CD14-positive monocyte (primary cell): ENCODE data around the gene SUPT7L. TPM values are rescaled to one million over a fixed set of nuclear protein-coding genes. Genes with fewer than 3 reads are reported as not detected.
"Not testable (repeated sequence)": the region's sequence is repeated elsewhere in the genome, so short reads cannot be mapped to it uniquely, and the experiment has no call there.

Experiments
- DNase-seq, 3 donors: peaks; one replicate each; pipeline ENCODE4 v3.0.0-alpha.2; 2011 to 2022
- H2AFZ ChIP-seq: 2 replicates; pipeline ENCODE4 v1.6.0; 2012; ENCODE audit warnings: mild to moderate bottlenecking, low read depth, low read length, inconsistent platforms; ENCODE audit not compliant: insufficient read depth, poor library complexity, severe bottlenecking
- H3K27ac ChIP-seq, 2 donors: 1 replicate in 1 of 2; 2 replicates in 1 of 2; pipeline ENCODE4 v1.5.1; 2012 to 2013; ENCODE audit warnings: low read length in 2 of 2, control low read depth in 1 of 2, inconsistent platforms in 1 of 2, low read depth in 1 of 2, mild to moderate bottlenecking in 1 of 2
- H3K27me3 ChIP-seq, 2 donors: one replicate each; pipeline versions ENCODE4 v1.6.0 to v1.6.1; 2011 to 2013; ENCODE audit warnings: low read length in 2 of 2; ENCODE audit not compliant: control insufficient read depth in 2 of 2, insufficient read depth in 2 of 2
- H3K36me3 ChIP-seq, 2 donors: replicated peaks in 1 of 2; 1 replicate in 1 of 2; 2 replicates in 1 of 2; pipeline versions ENCODE4 v1.5.1 to v1.6.1; 2012 to 2013; ENCODE audit warnings: low read length in 2 of 2, control low read depth in 1 of 2, inconsistent platforms in 1 of 2, mild to moderate bottlenecking in 1 of 2; ENCODE audit not compliant: insufficient read depth in 2 of 2, control insufficient read depth in 1 of 2
- H3K4me1 ChIP-seq, 2 donors: 1 replicate in 1 of 2; 2 replicates in 1 of 2; pipeline versions ENCODE4 v1.5.1 to v1.6.1; 2012 to 2013; ENCODE audit warnings: low read length in 2 of 2, control low read depth in 1 of 2, inconsistent platforms in 1 of 2, mild to moderate bottlenecking in 1 of 2, moderate library complexity in 1 of 2; ENCODE audit not compliant: insufficient read depth in 2 of 2, control insufficient read depth in 1 of 2
- H3K4me2 ChIP-seq: replicated peaks from 2 replicates; pipeline ENCODE3; 2012; ENCODE audit warnings: low read length, moderate library complexity, mild to moderate bottlenecking; ENCODE audit not compliant: poor library complexity, severe bottlenecking; ENCODE audit errors: extremely low read depth
- H3K4me3 ChIP-seq, 3 experiments: fragments of 200-600 bp in 1 of 3; sonication (generic) in 1 of 3; replicated peaks in 1 of 3; 1 replicate in 2 of 3; 2 replicates in 1 of 3; pipeline ENCODE4 v1.5.1; 2011 to 2013; ENCODE audit warnings: low read length in 3 of 3, mild to moderate bottlenecking in 3 of 3, control low read depth in 2 of 3, low read depth in 2 of 3, inconsistent platforms in 1 of 3, moderate library complexity in 1 of 3
- H3K79me2 ChIP-seq: 2 replicates; pipeline ENCODE4 v1.6.0; 2012; ENCODE audit warnings: mild to moderate bottlenecking, control low read depth, inconsistent platforms, low read length, moderate library complexity; ENCODE audit not compliant: insufficient read depth
- H3K9ac ChIP-seq: 2 replicates; pipeline ENCODE4 v1.6.0; 2017; ENCODE audit warnings: low read length, mild to moderate bottlenecking; ENCODE audit not compliant: insufficient read depth, poor library complexity, severe bottlenecking
- H3K9me3 ChIP-seq, 2 donors: replicated peaks in 1 of 2; 1 replicate in 1 of 2; 2 replicates in 1 of 2; pipeline versions ENCODE4 v1.5.1 to v1.6.1; 2012 to 2013; ENCODE audit warnings: low read length in 2 of 2, control low read depth in 1 of 2; ENCODE audit not compliant: control insufficient read depth in 1 of 2, insufficient read depth in 1 of 2
- H4K20me1 ChIP-seq: 2 replicates; pipeline ENCODE4 v1.6.0; 2012; ENCODE audit warnings: mild to moderate bottlenecking, low read length, control low read depth, moderate library complexity; ENCODE audit not compliant: insufficient read depth
- H3K27ac Mint-ChIP-seq, 7 donors: one replicate each; pipeline ENCODE4 v1.8.0; 2020; ENCODE audit warnings: mild to moderate bottlenecking in 7 of 7, mixed read lengths in 7 of 7, moderate library complexity in 6 of 7, inconsistent platforms in 2 of 7
- H3K27me3 Mint-ChIP-seq, 3 donors: one replicate each; pipeline ENCODE4 v1.8.0; 2021 to 2022; ENCODE audit warnings: low read depth in 3 of 3, mild to moderate bottlenecking in 3 of 3, mixed read lengths in 3 of 3, moderate library complexity in 3 of 3, inconsistent platforms in 1 of 3
- H3K36me3 Mint-ChIP-seq, 2 donors: one replicate each; pipeline ENCODE4 v1.8.0; 2020; ENCODE audit warnings: mixed read lengths in 2 of 2, inconsistent platforms in 1 of 2, mild to moderate bottlenecking in 1 of 2
- H3K4me1 Mint-ChIP-seq: one replicate; pipeline ENCODE4 v1.8.0; 2020; ENCODE audit warnings: mild to moderate bottlenecking, mixed read lengths
- H3K4me3 Mint-ChIP-seq, 2 donors: one replicate each; pipeline ENCODE4 v1.8.0; 2020; ENCODE audit warnings: mild to moderate bottlenecking in 2 of 2, mixed read lengths in 2 of 2, moderate library complexity in 1 of 2
- H3K9me3 Mint-ChIP-seq, 7 donors: one replicate each; pipeline ENCODE4 v1.8.0; 2020 to 2022; ENCODE audit warnings: mixed read lengths in 7 of 7, mild to moderate bottlenecking in 6 of 7, moderate library complexity in 6 of 7, inconsistent platforms in 2 of 7
- CTCF ChIP-seq: fragments of 200-600 bp; IDR thresholded peaks from one replicate; pipeline ENCODE4 v1.8.0; 2022; ENCODE audit warnings: antibody characterized with exemption, mild to moderate bottlenecking
- whole genome bisulfite sequencing: methylation state at CpG from one replicate; pipeline ENCODE4 v1.1.5; 2013; ENCODE audit warnings: missing lambda C conversion rate; ENCODE audit not compliant: insufficient coverage; 5-methylcytosine and 5-hydroxymethylcytosine counted together
- intact Hi-C, 2 donors: fragments of 100-400 bp; cut with micrococcal nuclease; formaldehyde crosslinking; loops; one replicate each; pipeline versions ENCODE4 v1.15.0 to v1.15.1; 2023
- polyA plus RNA-seq, 3 donors: library from polyadenylated mRNA; depleted of rRNA in 1 of 3; unstranded in 2 of 3; stranded (reverse) in 1 of 3; fragments of 300-500 nt in 2 of 3; fragments of >200 nt in 1 of 3; fragmentation: Illumina TruSeq in 2 of 3; gene quantifications; 1 replicate in 2 of 3; 2 replicates in 1 of 3; pipeline ENCODE4 v1.2.3, GENCODE V29; 2012 to 2021

SUPT7L gene
- polyA plus RNA-seq, 3 donors: 10.7 to 59.0 (median 12.2) TPM

GRCh38 chr2:27687232-27687631 is 23.8 kb upstream of the SUPT7L start:
- Histone ChIP-seq H3K4me3 (no peak overlapping the region), H3K4me1 (no peaks in the 10 kb centered on the region), H3K9me3 (no peaks in the 10 kb centered on the region), H3K4me2 (no peak overlapping the region), H3K9ac (no peak overlapping the region), H4K20me1 (no peaks in the 10 kb centered on the region), H3K27ac (no peak overlapping the region), H3K27me3 (no peaks in the 10 kb centered on the region), H2AFZ (no peak overlapping the region), H3K36me3 (peaks cover 73 to 90% of the 10 kb centered on the region in 2 donors), H3K79me2 (no peaks in the 10 kb centered on the region)
- intact Hi-C loops: no loop called here
- no CpG with 5 or more reads among the region's 1 CpG for WGBS
- Mint-ChIP-seq H3K27ac (no peak overlapping the region), H3K4me1 (peaks cover 6% of the 10 kb centered on the region), H3K27me3 (no peaks in the 10 kb centered on the region), H3K36me3 (peaks cover 69 to 83% of the 10 kb centered on the region in 2 donors), H3K9me3 (no peaks in the 10 kb centered on the region), H3K4me3 (no peak overlapping the region)
- DNase-seq: no peak
- no peak for TF ChIP-seq CTCF

GRCh38 chr2:27685577-27685976 is 22.2 kb upstream of the SUPT7L start:
- H3K36me3 Mint-ChIP-seq: peaks cover 64 to 79% of the 10 kb centered on the region in 2 donors
- intact Hi-C loops: no loop called here
- H3K27me3 Mint-ChIP-seq: no peaks in the 10 kb centered on the region
- Histone ChIP-seq H3K36me3 (peaks cover 78 to 90% of the 10 kb centered on the region in 2 donors), H3K9ac (no peak overlapping the region), H3K9me3 (no peaks in the 10 kb centered on the region), H2AFZ (no peak overlapping the region), H3K4me3 (no peak overlapping the region), H3K4me2 (no peak overlapping the region), H4K20me1 (no peaks in the 10 kb centered on the region), H3K27me3 (no peaks in the 10 kb centered on the region), H3K27ac (no peak overlapping the region), H3K79me2 (no peaks in the 10 kb centered on the region), H3K4me1 (no peaks in the 10 kb centered on the region)
- no CpG with 5 or more reads among the region's 3 CpGs for WGBS
- H3K4me3 Mint-ChIP-seq: no peak overlapping the region
- no peak overlapping the region for H3K27ac Mint-ChIP-seq
- H3K9me3 Mint-ChIP-seq: no peaks in the 10 kb centered on the region
- no peak for DNase-seq
- H3K4me1 Mint-ChIP-seq: peaks cover 6% of the 10 kb centered on the region
- no peak for TF ChIP-seq CTCF

- H3K4me3 Mint-ChIP-seq, H3K4me2 ChIP-seq, H3K27me3 Mint-ChIP-seq, H3K9me3 Mint-ChIP-seq, H3K4me3 ChIP-seq, H4K20me1 ChIP-seq, H3K79me2 ChIP-seq, H3K27me3 ChIP-seq, H3K27ac ChIP-seq, H3K9ac ChIP-seq, H3K27ac Mint-ChIP-seq, DNase-seq, H2AFZ ChIP-seq, H3K4me1 ChIP-seq, intact Hi-C loops, H3K9me3 ChIP-seq, H3K4me1 Mint-ChIP-seq: not testable (repeated sequence)
- H3K36me3 Mint-ChIP-seq: peaks cover 66 to 83% of the 10 kb centered on the region in 2 donors
- no CpG with 5 or more reads among the region's 1 CpG for WGBS
- H3K36me3 ChIP-seq: peaks cover 81 to 94% of the 10 kb centered on the region in 2 donors
These were observed 21.6 kb upstream of the SUPT7L start for GRCh38 chr2:27685006-27685405.
